ENCODE data around the gene RPL21. TPM values are rescaled to one million over a fixed set of nuclear protein-coding genes. Genes with fewer than 3 reads are reported as not detected.

Gene RPL21
- total RNA-seq, 2 experiments from 2014 or later = 1,706 to 1,738 TPM

DNA sequence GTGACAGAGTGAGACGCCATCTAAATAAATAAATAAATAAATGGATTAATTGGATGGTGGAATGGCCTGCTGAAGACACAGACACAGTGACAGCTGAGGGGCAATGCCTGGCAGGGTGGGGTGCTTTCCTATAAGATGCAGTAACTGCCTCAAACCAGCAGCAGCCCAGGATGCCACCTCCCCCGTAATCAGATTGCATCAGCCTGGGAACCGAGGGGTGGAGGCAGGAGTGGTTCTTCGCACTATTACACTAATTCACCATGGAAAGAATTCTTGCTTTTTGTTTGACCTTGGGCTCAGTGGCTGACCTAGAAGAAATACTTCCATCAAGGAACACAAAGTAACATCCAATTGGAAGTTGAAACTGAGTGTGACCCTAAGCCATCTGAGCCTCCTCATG lies 48.2 kb upstream of the RPL21 start:
- Histone ChIP-seq H3K9me2 (ENCODE audit: insufficient read depth, low read length) (no peaks in the 10 kb centered on the region), H2AFZ (ENCODE audit: low read length) (no peak overlapping the region)
- TF ChIP-seq, protein P1, sequence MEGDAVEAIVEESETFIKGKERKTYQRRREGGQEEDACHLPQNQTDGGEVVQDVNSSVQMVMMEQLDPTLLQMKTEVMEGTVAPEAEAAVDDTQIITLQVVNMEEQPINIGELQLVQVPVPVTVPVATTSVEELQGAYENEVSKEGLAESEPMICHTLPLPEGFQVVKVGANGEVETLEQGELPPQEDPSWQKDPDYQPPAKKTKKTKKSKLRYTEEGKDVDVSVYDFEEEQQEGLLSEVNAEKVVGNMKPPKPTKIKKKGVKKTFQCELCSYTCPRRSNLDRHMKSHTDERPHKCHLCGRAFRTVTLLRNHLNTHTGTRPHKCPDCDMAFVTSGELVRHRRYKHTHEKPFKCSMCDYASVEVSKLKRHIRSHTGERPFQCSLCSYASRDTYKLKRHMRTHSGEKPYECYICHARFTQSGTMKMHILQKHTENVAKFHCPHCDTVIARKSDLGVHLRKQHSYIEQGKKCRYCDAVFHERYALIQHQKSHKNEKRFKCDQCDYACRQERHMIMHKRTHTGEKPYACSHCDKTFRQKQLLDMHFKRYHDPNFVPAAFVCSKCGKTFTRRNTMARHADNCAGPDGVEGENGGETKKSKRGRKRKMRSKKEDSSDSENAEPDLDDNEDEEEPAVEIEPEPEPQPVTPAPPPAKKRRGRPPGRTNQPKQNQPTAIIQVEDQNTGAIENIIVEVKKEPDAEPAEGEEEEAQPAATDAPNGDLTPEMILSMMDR (conservative IDR thresholded peaks at IDR 0.05; ENCODE audit: low read length) = no peak
- no peak for TF ChIP-seq EZH2phosphoT487 (IDR thresholded peaks at IDR 0.05; ENCODE audit: borderline replicate concordance, low read depth, low read length)

DNA sequence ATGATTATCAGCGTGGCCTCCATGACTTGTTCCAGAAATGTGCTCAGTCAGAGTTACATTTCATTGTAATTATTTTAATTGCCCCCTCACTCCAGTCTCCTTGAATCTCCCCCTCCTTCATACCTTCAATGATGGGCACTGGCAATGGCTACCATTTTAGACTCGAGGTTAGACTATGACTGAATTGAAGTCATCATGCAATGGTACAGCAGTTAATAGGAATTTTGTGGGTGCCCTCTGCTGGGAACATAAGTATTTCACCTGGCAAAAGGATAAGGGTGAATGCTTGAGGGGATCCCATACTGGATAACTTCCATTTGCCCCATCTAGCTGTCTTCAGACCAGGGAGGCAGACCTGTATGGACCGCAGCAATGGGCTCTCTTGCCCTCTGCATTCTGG lies 47.5 kb upstream of the RPL21 start:
- no peak overlapping the region for H3K27ac ChIP-seq (ENCODE audit: low read depth, low read length, poor library complexity, severe bottlenecking)
- H3K9me3 ChIP-seq (ENCODE audit: low read length) = no peaks in the 10 kb centered on the region
- H4K20me1 ChIP-seq (ENCODE audit: insufficient read depth, low read length) = no peaks in the 10 kb centered on the region
- no peaks in the 10 kb centered on the region for H3K4me1 ChIP-seq (ENCODE audit: insufficient read depth, low read length, poor library complexity, severe bottlenecking)
- DNase-seq (ENCODE audit: low spot score) = no peak
- intact Hi-C loops (cut with micrococcal nuclease; ENCODE audit: unreplicated experiment) = no loop called here
- TF ChIP-seq, protein P1 (conservative IDR thresholded peaks at IDR 0.05; ENCODE audit: low read length) = peak; percentile 42; the same call in 1 of the 2 replicates
- TF ChIP-seq EZH2phosphoT487 (IDR thresholded peaks at IDR 0.05; ENCODE audit: borderline replicate concordance, low read depth, low read length) = no peak
- no peak overlapping the region for H3K4me2 ChIP-seq (ENCODE audit: low read length)
- no peaks in the 10 kb centered on the region for H3K9me2 ChIP-seq (ENCODE audit: insufficient read depth, low read length)
- no peaks in the 10 kb centered on the region for H3K36me3 ChIP-seq (ENCODE audit: insufficient read depth, low read length)
- CTCF ChIA-PET (ENCODE audit: unreplicated experiment) = interaction anchor here (0.6 kb wide), 1 partner anchor 1593 kb away, joined by 3 read pairs; no protein-coding TSS in a partner anchor
- POLR2A ChIA-PET = no interaction called here
- BruUV-seq (replicated peaks) = no TSS peak
- no peak overlapping the region for H2AFZ ChIP-seq (ENCODE audit: low read length)
- H3K79me2 ChIP-seq (ENCODE audit: insufficient read depth, low read depth, low read length) = no peaks in the 10 kb centered on the region
- no peak overlapping the region for H3K4me3 ChIP-seq (ENCODE audit: low read depth, low read length, poor library complexity, severe bottlenecking)

More for the DNA sequence above, 48.2 kb upstream of the RPL21 start:
- intact Hi-C loops (cut with micrococcal nuclease; ENCODE audit: unreplicated experiment) = no loop called here
- Histone ChIP-seq H3K4me3 (ENCODE audit: low read depth, low read length, poor library complexity, severe bottlenecking) (no peak overlapping the region), H3K9me3 (ENCODE audit: low read length) (no peaks in the 10 kb centered on the region), H3K36me3 (ENCODE audit: insufficient read depth, low read length) (no peaks in the 10 kb centered on the region), H3K4me2 (ENCODE audit: low read length) (no peak overlapping the region), H4K20me1 (ENCODE audit: insufficient read depth, low read length) (no peaks in the 10 kb centered on the region), H3K27ac (ENCODE audit: low read depth, low read length, poor library complexity, severe bottlenecking) (no peak overlapping the region), H3K4me1 (ENCODE audit: insufficient read depth, low read length, poor library complexity, severe bottlenecking) (no peaks in the 10 kb centered on the region), H3K79me2 (ENCODE audit: insufficient read depth, low read depth, low read length) (no peaks in the 10 kb centered on the region)
- POLR2A ChIA-PET = no interaction called here
- CTCF ChIA-PET (ENCODE audit: unreplicated experiment) = no interaction called here
- no TSS peak for BruUV-seq (replicated peaks)
- no peak for DNase-seq (ENCODE audit: low spot score)

DNA sequence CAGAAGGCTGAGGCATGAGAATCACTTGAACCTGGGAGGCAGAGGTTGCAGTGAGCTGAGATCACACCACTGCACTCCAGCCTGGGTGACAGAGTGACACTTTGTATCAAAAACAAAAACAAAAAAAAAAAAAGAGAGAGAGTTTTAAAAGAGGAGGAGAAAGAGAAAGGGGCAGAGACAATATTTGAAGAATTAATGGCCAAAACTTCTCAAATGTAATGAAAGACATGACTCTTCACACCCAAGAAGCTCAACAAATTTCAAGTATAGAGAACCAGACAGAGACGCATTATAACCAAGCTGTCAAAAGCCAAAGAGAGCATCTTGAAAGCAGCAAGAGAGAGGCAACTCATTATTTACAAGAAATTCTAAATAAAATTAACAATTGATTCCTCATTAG lies 42.8 kb upstream of the RPL21 start:
- DNase-seq (ENCODE audit: low spot score) = no peak
- intact Hi-C loops (cut with micrococcal nuclease; ENCODE audit: unreplicated experiment) = no loop called here
- Histone ChIP-seq H3K4me2 (ENCODE audit: low read length) (no peak overlapping the region), H3K36me3 (ENCODE audit: insufficient read depth, low read length) (no peaks in the 10 kb centered on the region), H2AFZ (ENCODE audit: low read length) (no peak overlapping the region), H3K4me3 (ENCODE audit: low read depth, low read length, poor library complexity, severe bottlenecking) (no peak overlapping the region), H3K9me3 (ENCODE audit: low read length) (0 out of 2 replicates have a peak, but pooled peaks cover 5% of the 10 kb centered on the region), H3K27ac (ENCODE audit: low read depth, low read length, poor library complexity, severe bottlenecking) (no peak overlapping the region), H4K20me1 (ENCODE audit: insufficient read depth, low read length) (no peaks in the 10 kb centered on the region), H3K79me2 (ENCODE audit: insufficient read depth, low read depth, low read length) (no peaks in the 10 kb centered on the region), H3K4me1 (ENCODE audit: insufficient read depth, low read length, poor library complexity, severe bottlenecking) (no peaks in the 10 kb centered on the region), H3K9me2 (ENCODE audit: insufficient read depth, low read length) (no peaks in the 10 kb centered on the region)
- POLR2A ChIA-PET = interaction anchor here (0.7 kb wide), 2 partner anchors 510 to 822 kb away, joined by 3 read pairs; no protein-coding TSS in a partner anchor
- CTCF ChIA-PET (ENCODE audit: unreplicated experiment) = no interaction called here
- BruUV-seq (replicated peaks) = no TSS peak
- TF ChIP-seq EZH2phosphoT487 (IDR thresholded peaks at IDR 0.05; ENCODE audit: borderline replicate concordance, low read depth, low read length) = no peak
- TF ChIP-seq, protein P1 (conservative IDR thresholded peaks at IDR 0.05; ENCODE audit: low read length) = no peak

All from OCI-LY7 (cell line).